Activated effector memory CD4-positive, alpha-beta T cell treated with anti-CD3 and anti-CD28 coated beads, Interleukin-2, amount 50 U/mL, for 16 hours (primary cell): ENCODE measurements around the gene UCP3.
A peak's percentile ranks its signal among the peaks of the same experiment; 100 is the strongest.

Source experiments
- DNase-seq: peaks from one replicate; pipeline ENCODE4 v3.0.0-alpha.2; 2020

Gene UCP3

DNA sequence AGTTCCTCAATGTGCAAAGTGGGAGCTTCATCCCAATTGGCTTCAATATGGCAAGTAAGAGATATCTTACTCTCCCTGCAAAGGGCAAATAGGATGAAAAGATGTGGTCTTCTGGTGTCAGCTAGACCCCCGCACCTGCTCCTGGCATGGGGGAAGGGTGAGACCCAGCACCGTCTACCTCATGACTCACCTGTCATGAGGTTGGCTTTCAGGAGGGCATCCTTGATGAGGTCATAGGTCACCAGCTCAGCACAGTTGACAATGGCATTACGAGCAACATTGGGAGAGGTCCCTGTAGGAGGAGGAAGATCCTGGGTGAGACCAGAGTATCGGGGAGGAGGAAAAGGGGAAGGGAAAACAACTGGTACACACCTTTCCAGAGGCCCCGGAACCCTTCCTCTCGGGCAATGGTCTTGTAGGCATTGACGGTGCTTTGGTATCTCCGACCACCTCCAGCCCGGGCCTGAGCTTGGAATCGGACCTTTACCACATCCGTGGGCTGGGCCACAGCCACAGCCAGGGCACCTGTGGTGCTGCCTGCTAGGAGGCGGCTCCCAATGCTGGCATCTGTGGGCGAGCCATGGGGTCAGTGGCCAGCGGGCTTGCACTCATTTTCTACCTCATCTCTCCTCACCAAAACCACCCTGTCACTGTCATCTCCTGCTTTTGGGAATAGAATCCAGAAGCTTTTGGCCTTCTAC is 32.3 kb downstream of the UCP3 start:
- DNase-seq: no peak

DNA sequence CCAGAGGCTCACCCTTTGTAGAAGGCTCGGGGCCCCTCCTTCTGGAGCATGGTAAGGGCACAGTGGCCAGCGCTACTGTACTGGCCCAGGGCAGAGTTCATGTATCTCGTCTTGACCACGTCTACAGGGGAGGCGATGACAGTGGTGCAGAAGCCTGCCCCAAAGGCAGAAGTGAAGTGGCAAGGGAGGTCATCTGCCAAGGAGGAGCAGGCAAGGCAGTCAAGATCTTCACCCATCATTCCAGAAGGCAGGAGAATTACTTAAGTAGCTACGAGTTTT is 33.5 kb downstream of the UCP3 start:
- DNase-seq: no peak

DNA sequence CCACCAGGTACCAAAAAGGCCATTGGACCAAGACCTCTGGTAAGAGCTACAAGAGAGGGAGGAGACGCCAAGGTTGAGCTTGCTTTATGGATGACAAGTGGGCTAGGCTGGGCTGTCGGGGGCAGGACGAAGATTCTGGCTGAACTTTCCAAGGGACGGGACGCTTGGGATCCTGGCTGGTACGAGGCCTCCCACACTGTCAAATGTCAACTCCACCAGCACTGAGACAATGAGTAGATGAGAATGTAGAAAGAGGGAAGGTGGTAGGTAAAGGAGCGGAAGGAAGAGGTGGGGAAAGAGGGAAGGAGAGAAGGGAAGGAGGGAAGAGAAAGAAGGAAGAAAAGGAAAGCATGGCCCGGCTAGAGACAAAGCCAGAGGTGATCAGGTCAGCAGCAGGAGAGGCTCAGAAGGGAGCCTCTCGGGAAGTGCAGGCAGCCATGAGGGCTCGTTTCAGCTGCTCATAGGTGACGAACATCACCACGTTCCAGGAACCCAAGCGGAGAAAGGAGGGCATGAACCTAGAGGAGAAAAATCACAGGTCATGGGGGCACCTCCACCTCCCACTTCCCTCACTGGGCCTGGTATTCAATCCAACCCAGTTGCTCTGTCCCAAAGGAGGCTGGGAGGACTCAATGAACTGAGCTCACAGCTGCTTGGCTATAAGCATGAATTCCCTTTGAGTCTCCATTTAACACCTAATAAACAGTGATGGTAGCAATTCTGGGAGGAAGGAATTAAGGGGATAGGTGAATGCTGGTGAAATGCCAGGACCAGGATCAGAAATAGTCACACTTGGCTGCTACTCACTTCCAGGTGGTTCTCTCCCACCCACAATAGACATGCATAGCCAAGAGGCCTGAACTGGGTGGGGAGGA is 34.0 kb downstream of the UCP3 start:
- DNase-seq: no peak

DNA sequence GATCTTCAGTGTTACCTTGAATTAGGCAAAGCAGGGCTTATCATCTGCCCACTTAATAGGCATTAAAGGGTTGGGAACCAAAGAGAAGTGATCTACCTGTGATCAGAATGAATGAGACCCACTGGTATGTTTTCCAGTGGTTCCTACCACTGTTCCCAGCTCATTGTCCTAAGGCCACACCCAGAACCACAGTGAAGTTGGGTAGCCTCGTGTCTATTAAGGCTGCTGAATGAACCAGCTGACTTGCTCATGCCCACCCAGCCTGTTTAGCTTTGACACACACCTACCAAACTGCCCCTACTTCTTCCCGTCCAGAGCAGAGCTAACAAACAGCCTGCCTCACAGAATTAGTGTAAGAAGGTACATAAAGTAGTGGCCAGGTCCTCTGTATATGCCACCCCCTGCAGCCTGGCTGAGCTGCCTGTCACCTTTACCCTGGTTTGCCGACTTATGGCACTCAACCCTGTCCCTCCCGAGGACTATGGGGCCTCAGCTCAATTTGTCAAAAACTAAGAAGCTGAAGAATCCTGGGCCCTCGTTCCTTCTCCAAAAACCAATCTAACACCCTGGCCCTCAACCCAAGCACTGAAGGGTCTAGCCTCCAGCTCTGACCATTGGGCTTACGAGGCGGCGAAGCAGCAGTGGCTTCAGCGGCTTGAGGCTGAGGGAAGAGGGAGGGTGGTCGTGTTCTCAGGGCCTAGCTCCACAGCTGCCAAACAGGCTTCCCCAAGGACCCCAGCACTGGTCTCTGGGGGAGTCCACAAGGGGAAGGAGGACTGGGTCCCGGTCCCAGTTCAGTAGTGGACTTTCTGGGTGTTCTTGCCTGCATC is 36.0 kb downstream of the UCP3 start:
- DNase-seq: no peak

DNA sequence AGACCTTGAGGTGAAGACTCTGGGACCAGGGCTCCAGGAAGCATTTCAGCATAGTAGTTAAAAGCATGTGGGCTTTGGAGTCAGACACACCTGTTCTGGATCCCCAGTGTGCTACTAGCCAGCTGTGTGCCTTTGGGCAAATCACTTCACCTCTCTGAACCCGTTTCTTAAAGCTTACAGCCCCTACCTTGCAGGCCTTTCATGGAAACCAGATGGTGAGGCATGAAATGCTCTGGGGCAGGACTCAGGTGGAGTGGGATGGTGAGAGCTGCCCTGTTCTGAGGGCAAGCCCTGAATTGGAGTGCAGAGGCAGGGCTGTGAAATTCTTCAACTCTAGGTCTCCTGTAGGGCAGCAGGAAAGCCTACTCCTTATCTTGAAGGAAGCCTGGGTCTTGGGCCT is 36.7 kb downstream of the UCP3 start:
- DNase-seq: peak; percentile 63

DNA sequence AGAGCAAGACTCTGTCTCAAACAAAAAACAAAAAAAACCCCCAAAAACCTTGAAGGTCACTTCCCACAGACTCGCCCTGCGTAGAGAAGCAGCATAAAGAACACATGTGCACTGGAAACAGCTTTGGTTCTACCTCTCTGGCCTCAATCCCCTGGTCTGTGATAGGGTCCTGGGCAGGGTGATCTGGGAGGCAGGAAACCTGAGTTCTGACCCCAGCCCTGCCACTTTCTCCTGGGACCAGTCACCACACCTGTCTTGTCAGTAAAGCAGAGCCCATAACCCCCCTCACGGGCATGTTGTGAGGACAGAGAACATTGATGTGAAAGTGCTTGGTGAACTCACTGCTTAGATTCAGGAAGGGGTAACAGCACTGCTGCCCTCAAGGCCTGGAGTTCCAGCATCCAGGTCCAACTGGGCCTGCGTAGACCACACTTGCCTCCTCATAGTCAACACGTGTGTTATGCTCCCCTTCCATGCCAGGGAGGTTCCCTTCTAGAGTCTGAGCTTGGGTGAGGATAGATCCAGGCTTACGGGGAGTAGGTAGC is 37.6 kb downstream of the UCP3 start:
- no peak for DNase-seq

DNA sequence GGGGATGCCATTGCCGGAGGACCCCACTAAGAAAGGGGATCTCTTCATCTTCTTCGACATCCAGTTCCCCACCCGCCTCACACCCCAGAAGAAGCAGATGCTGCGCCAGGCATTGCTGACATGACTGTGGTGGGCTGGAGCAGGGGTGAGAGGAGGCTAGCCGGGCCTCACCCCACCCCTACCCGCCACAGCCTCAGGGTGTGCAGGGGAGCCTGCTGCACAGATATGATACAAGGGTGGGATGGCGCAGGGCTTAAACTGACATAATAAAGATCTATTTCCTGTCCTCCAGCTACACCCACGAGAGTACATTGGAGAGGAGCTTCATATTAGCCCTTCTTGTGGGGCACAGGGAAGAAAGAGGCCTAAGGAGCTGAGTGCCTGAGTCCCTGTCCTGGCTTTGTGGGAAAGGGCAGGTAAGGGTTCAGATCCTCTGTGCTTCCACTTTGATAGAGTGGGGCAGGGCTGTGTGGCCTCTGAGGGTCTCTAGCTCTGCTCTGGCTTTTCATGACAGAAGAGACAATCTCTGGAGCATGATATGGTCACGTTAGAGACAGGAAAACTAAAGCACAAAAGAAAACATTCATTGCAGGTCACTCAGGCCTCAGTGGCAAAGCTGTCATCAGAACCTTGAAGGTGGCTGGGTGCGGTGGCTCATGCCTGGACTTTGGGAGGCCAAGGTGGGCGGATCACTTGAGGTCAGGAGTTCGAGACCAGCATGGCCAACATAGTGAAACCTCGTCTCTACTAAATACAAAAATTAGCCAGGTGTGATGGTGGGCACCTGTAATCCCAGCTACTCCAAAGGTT is 38.7 kb downstream of the UCP3 start:
- no peak for DNase-seq

DNA sequence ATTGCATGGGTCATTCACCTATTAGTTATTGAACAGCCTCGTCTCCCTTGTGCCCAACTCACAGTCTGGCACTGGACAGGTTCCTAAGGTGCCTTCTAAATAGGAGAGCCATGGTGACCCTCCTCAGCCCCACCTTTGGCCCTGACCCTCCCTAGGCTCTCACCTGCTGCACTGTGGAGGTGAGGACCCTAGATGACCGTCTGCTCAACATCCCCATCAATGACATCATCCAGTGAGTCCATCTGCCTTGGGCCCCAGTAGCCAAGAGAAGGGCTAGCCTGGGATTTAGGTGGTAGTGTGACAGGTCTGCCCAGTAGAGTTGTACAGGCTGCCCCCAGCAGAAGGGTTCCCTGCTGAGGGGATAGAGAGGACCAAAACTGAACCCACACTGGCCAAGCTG is 39.8 kb downstream of the UCP3 start:
- no peak for DNase-seq

DNA sequence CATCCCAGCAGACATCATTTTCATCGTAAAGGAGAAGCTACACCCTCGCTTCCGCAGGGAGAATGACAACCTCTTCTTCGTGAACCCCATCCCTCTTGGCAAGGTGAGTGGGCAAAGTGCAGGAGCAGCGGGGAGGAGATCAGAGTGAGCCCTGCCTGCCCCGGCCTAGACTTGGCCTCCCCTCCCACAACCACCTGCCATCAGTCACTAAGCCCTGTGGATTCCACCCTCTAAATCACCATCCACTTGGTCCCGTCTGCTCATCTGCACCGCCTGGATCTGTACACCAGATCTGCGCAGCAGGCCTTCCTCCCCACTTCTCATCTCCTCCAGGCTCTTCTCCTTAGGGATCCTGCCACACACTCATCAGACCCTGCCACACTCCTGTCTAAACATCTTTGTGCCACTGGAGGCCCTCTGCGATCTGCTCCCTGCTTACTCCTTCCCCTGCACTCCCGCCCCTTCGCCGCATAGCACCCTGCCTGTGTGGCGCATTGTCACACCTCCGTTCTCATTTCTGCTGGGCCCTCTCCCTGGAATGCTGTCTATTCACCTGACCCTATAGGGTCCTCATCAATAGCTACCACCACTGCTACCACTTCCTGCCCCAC is 40.4 kb downstream of the UCP3 start:
- DNase-seq: no peak

DNA sequence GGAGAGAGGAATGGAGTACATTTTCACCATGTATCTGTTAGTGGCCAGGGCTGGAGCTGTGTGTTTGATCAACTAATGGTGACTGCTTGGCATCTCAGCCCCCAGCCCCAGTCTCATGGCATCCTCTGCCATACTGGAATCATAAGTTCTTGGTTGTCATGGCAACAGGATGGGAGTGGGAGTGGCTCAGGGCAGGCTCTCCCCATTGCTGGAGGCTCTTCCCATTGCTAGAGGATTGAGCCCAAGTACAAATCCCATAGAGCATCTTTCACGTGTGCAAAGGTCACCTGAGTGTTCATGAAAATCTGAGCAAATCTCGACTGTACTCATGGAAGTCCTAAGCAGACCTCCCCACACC is 43.1 kb downstream of the UCP3 start:
- DNase-seq: no peak

DNA sequence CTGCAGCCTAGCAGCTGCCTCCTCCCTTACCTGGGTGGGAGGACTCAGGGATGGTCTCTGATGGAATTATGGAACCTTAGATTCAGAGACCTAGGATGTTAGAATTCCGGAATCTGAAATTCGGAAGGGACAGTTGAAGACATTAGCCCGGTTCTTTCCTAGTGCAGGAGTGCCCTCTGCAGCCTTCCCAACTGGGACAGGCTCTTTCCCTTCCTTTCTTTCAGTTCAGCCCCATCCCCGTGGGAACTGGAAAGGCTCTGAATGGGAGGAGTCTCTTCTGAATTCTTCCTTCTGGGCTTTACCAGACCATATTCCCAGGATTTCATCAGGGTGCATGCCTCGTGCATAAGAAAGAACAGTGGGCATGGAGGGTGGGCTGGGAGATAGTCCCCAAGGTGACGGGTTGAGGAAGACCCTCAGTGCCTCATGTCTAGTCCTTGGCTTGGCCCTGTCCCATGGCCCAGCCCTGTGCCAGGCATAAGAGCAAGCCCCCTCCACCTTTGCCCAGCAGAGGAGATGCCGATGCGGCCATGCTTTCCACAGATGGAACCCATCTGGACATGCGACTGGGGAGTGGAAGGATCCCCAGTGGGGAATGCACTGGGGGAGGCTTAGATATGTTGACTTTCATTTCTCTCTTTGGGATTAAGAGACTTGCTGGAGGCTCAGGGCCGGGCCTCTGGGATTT is 43.7 kb downstream of the UCP3 start:
- DNase-seq: no peak

DNA sequence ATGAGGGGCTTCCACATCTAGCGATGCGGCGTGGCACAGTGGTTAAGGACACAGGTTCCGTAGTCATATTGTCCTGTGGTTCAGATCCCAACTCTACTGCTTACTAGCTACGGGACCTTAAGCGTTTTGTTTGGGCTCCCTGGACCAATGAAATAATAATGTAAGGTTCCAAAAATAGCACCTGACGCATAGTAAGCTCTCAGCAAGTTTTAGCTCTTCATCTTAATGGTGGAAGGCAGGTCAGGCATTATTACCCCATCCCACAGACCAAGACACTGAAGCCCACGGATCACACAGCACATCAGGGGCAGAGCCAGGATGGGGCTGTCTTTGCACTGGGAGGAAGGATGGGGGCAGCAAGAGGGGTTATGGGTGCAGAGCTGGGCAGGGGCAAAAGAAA is 45.0 kb downstream of the UCP3 start:
- no peak for DNase-seq

DNA sequence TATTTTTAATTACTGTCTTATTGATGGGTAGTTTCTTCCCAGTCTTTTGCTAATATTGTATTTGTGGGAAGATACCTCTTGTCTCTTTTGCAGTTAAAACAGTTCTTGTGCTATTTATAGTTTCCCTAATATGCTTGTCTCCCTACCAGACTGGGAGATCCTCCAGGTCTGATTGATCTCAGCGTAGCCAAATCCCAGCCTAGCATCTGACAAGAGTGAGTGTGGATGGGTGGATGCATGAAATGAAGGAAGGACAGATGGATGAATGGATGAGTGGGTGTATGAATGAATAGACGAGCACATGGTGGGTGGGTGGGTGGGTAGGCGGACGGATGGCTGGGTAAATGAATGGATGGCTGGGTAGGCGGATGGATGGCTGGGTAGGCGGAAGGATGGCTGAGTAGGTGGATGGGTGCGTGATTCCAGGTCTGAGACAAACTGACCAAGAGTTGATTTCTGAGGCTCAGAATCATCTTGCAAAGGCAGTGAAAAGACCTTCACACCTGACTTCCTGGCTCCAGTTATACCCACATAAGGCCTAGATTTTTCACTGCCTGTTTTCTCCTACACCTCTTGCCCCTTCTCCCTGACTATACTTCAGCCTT is 46.7 kb downstream of the UCP3 start:
- DNase-seq: no peak

DNA sequence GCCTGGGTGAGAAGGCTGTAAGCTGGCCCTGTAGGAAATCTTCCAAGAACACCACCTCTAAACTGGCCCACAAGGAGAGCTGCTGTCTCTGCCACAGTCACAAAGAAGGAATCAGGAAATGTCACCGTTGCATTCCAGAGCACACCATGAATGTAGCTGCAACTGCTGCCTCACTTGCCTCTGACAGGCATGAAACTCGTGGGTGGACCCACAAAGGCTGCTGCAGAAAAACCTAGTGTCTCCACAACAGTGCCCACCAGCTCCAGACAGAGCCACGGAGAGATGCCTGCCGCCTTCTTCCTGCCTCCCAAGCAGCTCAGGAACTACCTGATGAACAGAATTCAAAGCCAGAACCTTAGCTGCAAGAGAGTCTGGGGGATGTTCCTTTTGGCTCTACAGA is 47.6 kb downstream of the UCP3 start:
- DNase-seq: no peak

DNA sequence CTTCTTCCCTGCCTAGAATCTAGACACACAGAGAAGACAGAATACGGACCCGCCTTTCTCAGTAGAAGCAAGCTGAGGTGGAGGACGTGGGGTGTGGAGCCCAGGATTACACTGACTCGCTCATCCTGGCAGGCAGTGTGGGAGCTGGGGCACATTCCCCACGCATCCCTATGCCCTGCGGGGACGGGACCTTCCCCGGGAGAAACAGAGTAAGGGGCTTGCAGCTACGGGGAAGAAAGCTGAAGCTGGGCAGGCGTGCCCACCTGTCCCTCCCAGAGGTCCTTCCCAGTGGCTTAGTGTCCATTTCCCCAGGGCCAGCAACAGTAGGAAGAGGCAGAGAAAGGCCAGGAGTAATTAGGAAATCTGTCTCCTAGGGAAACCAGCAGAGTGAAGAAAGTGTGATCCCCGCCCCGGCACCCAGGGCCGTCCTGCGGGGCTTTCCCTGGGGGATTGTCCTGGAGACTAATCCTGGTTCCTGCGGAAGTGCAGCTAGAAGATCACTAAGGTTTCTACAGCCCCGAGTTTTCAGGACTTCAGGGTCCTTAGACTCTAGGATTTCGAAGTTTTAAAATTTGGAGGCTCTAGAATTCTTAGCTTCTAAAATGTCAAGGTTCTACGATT is 50.3 kb downstream of the UCP3 start:
- DNase-seq: no peak

DNA sequence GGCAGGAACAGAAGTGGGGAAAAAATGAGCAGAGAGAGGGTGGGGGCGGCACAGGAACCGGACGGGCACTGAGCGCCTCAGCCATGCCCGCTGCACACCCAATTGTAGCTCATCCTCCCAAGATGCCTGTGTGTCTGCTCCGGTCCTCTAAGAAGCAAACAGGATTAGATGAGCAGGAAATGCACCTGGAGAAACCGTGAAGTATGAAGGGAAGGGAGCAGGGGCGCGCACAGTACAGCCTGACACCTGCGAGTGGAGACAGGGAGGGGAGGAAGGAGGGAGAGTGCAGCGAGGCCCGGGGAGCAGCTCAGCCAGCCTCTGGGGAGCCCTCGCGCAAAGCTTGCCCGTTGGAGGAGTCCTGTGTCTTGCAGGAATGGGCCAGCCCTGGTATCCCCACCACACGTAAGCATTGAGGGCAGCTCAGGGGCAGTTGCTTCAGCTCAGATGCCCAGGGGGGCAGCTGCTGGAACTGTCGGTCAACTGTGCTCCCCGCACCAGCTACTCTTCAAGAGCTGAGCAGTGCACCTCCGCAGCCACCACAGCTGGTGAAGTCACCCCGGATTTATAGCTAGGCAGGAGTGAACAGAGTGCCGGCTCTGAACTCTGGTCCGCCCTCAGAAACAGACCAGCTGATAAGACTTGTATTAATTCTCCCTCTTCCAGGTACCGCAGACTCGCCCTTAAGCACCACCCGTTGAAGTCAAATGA is 51.1 kb downstream of the UCP3 start:
- no peak for DNase-seq

DNA sequence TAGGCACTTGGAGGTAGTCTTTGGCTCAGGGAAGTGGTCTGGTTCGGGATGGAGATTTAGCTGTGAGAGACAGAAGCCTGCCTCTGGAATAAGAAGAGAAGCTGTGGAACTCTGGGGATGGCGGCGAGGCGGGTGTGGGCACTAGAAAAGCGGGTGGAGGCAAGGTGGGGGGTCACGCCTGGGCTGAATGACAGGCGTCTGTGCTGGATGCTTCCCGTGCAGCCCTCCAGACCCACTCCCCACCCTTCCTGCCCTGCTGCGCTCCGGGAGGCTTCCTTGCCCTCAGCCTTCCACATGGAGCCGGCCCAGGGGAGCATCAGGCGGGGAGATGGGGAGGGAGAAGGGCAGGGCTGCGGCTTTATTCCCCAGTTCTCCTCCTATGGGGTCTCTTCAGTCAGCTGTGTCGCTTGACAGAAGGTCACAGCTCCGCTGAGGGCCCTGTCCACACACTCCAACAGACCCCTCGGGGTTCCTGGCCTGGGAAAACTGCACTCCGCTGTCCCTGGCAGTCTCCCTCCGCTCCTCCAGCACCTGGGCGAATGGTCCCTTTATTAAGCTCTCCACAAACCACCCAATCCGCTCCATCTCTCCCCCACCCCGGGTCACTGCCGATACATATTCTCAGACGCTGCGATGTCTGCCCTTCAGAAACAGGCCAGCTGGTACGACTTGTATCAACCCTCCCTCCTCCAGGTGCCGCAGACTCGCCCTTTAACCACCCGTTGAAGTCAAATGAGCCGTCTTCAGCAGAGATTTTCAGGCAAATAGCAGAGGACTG is 51.8 kb downstream of the UCP3 start:
- DNase-seq: no peak

DNA sequence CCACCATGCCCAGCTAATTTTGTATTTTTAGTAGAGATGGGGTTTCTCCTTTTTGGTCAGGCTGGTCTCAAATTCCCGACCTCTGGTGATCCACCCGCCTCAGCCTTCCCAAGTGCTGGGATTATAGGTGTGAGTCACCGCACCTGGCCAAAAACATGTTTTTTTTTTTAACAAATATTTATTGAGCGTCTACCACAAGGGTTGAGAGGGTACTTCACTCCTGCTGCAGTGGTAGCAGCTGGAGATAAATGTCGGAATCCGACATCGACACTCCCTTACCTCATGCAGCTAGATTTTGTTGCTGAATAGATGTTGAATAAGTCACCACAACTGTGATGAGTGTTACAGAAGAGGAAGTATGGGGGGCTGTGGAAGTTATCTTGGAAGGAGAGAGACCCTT is 57.1 kb downstream of the UCP3 start:
- DNase-seq: no peak
